Testis (tissue), 3 donors: Measurements from ENCODE around the gene FBXO5. TPM values are rescaled to one million over a fixed set of nuclear protein-coding genes. Genes with fewer than 3 reads are reported as not detected.

Experiments used
- DNase-seq: peaks from one replicate; pipeline ENCODE4 v3.0.0-alpha.2; 2019
- H3K27ac ChIP-seq, 2 donors: fragments of 200-600 bp; sonication (generic); one replicate each; pipeline ENCODE4 v1.5.1; 2019
- H3K27me3 ChIP-seq: fragments of 200-600 bp; sonication (generic); one replicate; pipeline ENCODE4 v1.5.1; 2019
- H3K36me3 ChIP-seq: fragments of 200-600 bp; sonication (generic); one replicate; pipeline ENCODE4 v1.5.1; 2017; ENCODE audit warnings: low read depth; ENCODE audit errors: missing control alignments
- H3K4me1 ChIP-seq: fragments of 200-600 bp; sonication (generic); one replicate; pipeline ENCODE4 v1.5.1; 2019
- H3K4me3 ChIP-seq, 2 donors: fragments of 200-600 bp; sonication (generic); one replicate each; pipeline ENCODE4 v1.5.1; 2017 to 2019
- H3K9me3 ChIP-seq: fragments of 200-600 bp; sonication (generic); one replicate; pipeline ENCODE4 v1.5.1; 2017
- POLR2A ChIP-seq: fragments of 450-650 bp; IDR thresholded peaks from one replicate; pipeline ENCODE4 v1.6.1; 2017; ENCODE audit warnings: antibody characterized with exemption, mild to moderate bottlenecking, moderate library complexity
- WGBS, 2 donors: methylation state at CpG; one replicate each; pipeline ENCODE4 v1.1.5; 2018; 5-methylcytosine and 5-hydroxymethylcytosine counted together
- intact Hi-C: fragments of 100-400 bp; cut with DNase I; formaldehyde crosslinking; loops from one replicate; pipeline ENCODE4 v1.15.1; 2023; ENCODE audit warnings: low total_unique reads
- polyA plus RNA-seq: library from polyadenylated mRNA; stranded (reverse); fragments of 350-450 nt; fragmentation: Illumina TruSeq; extraction: RNeasy Lipid Tissue Mini Kit (QIAGEN cat#74804); gene quantifications from one replicate; pipeline ENCODE4 v1.2.3, GENCODE V29; 2014; ENCODE audit warnings: low read depth, low replicate concordance; ENCODE audit not compliant: insufficient read depth
- total RNA-seq, 2 donors: library from RNA; depleted of rRNA; stranded (reverse); fragments of >200 nt; gene quantifications; one replicate each; pipeline ENCODE4 v1.2.3, GENCODE V29; 2016
- TF ChIP-seq, protein P1 (sequence below), 3 experiments: fragments of 450-650 bp in 2 of 3; fragments of 200-600 bp in 1 of 3; sonication (generic) in 1 of 3; IDR thresholded peaks; one replicate each; pipeline ENCODE4 v1.5.1; 2016 to 2019; ENCODE audit warnings: antibody characterized with exemption in 3 of 3, mild to moderate bottlenecking in 2 of 3, moderate library complexity in 1 of 3

FBXO5 gene
- total and polyA plus RNA-seq, 3 donors from 2014 or later: 6.0 to 8.3 (median 6.8) TPM

DNA sequence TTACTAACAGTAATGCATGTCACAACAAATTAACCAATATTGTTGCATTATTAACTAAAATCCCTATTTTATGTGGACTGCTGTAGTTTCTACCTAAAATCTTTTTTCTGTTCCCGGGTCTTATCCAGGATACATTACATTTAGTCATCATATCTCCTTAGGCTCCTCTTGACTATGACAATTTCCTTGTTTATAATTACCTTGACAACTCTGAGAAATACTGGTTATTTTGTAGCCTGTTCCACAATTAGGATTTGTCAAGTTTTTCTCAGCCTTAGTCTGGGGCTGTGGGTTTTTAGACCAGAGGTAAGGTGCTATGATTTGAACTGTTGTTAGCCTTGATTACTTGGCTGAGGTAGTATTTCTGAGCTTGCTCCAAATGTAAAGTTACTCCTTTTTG is 3.7 kb downstream of the FBXO5 start:
- intact Hi-C loops: no loop called here

DNA sequence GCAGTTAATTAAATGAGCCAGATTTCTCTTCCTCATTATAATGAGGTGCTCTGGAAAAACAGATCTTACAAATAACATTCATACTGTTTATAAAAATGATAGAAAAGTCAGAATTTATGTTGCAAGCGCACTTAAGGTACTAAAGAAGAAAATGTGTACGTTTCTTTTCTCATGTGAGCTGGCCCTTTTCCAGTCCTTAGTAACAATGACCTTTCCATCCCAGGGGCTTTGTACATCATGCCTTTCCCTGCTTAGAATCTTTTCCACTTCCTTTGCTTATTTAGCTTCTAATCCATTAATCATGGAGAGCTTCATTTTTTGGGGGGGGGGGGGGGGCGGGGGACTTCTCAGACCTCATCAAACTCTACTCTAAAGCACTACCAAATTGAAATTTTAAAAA is 4.8 kb downstream of the FBXO5 start:
- no peak for TF ChIP-seq POLR2A
- TF ChIP-seq, protein P1, sequence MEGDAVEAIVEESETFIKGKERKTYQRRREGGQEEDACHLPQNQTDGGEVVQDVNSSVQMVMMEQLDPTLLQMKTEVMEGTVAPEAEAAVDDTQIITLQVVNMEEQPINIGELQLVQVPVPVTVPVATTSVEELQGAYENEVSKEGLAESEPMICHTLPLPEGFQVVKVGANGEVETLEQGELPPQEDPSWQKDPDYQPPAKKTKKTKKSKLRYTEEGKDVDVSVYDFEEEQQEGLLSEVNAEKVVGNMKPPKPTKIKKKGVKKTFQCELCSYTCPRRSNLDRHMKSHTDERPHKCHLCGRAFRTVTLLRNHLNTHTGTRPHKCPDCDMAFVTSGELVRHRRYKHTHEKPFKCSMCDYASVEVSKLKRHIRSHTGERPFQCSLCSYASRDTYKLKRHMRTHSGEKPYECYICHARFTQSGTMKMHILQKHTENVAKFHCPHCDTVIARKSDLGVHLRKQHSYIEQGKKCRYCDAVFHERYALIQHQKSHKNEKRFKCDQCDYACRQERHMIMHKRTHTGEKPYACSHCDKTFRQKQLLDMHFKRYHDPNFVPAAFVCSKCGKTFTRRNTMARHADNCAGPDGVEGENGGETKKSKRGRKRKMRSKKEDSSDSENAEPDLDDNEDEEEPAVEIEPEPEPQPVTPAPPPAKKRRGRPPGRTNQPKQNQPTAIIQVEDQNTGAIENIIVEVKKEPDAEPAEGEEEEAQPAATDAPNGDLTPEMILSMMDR (IDR thresholded peaks at IDR 0.05): no peak
- intact Hi-C loops: no loop called here

More for the DNA sequence above, 3.7 kb downstream of the FBXO5 start:
- Histone ChIP-seq H3K4me3 (no peak overlapping the region), H3K9me3 (no peaks in the 10 kb centered on the region), H3K27ac (no peak overlapping the region), H3K27me3 (no peaks in the 10 kb centered on the region), H3K4me1 (peaks cover 12% of the 10 kb centered on the region), H3K36me3 (no peaks in the 10 kb centered on the region)
- 93% methylated on average over 1 of the region's 1 CpG for WGBS, 2 donors
- TF ChIP-seq POLR2A: no peak
- TF ChIP-seq, protein P1 (IDR thresholded peaks at IDR 0.05): no peak
- no peak for DNase-seq

DNA sequence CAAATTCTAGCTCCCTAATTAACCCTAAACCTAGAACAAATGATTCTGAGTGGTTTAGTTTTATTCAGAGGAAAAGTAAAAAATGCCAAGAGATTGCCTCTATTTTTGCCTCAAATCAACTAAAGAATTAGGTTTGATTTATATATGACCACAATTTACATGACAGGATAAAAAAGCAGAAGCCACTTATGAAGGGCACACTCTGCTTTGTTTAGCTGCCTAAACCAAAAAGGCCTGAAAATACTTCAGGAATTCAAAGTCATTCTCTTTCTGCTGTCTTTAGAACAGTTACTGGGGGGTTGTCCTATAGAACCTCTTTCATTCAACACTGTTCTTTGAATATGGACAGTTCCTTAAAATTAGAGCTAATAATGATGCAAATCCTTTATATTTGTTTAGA is 5.3 kb downstream of the FBXO5 start:
- no peak for DNase-seq
- Histone ChIP-seq H3K27me3 (no peaks in the 10 kb centered on the region), H3K36me3 (no peaks in the 10 kb centered on the region), H3K9me3 (no peaks in the 10 kb centered on the region), H3K27ac (no peak overlapping the region), H3K4me1 (peaks cover 10% of the 10 kb centered on the region), H3K4me3 (no peak overlapping the region)
- TF ChIP-seq, protein P1 (IDR thresholded peaks at IDR 0.05): no peak
- TF ChIP-seq POLR2A: no peak
- intact Hi-C loops: no loop called here

More for the DNA sequence above, 4.8 kb downstream of the FBXO5 start:
- H3K36me3 ChIP-seq: no peaks in the 10 kb centered on the region
- H3K27ac ChIP-seq: no peak overlapping the region
- DNase-seq: no peak
- no peaks in the 10 kb centered on the region for H3K27me3 ChIP-seq
- peaks cover 12% of the 10 kb centered on the region for H3K4me1 ChIP-seq
- H3K4me3 ChIP-seq: no peak overlapping the region
- WGBS, 2 donors: 69 to 85% methylated on average over 3 of the region's 3 CpGs
- no peaks in the 10 kb centered on the region for H3K9me3 ChIP-seq

DNA sequence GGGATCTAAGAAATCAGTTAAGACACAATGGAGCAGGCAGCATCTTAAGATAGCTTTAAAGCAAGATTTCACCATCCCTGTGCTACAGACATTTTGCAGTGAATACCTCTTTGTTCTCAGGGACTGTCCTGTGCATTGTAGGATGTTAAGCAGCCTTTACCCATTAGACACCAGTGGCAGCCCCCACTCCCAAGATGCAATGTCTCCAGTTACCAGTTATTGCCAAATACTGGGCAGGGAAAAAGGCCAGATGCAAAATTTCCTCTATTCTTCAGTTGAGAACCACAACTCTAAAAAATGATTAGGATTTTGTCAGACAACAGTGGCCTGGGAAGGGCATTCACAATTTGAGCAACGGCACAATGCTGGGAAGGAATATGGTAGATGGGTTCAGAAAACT is 6.1 kb downstream of the FBXO5 start:
- TF ChIP-seq POLR2A: no peak
- TF ChIP-seq, protein P1 (IDR thresholded peaks at IDR 0.05): no peak
- Histone ChIP-seq H3K4me1 (peaks cover 2% of the 10 kb centered on the region), H3K4me3 (no peak overlapping the region), H3K36me3 (no peaks in the 10 kb centered on the region), H3K9me3 (no peaks in the 10 kb centered on the region), H3K27ac (no peak overlapping the region), H3K27me3 (no peaks in the 10 kb centered on the region)
- DNase-seq: no peak
- 91 to 98% methylated on average over 1 of the region's 1 CpG for WGBS, 2 donors
- intact Hi-C loops: no loop called here

DNA sequence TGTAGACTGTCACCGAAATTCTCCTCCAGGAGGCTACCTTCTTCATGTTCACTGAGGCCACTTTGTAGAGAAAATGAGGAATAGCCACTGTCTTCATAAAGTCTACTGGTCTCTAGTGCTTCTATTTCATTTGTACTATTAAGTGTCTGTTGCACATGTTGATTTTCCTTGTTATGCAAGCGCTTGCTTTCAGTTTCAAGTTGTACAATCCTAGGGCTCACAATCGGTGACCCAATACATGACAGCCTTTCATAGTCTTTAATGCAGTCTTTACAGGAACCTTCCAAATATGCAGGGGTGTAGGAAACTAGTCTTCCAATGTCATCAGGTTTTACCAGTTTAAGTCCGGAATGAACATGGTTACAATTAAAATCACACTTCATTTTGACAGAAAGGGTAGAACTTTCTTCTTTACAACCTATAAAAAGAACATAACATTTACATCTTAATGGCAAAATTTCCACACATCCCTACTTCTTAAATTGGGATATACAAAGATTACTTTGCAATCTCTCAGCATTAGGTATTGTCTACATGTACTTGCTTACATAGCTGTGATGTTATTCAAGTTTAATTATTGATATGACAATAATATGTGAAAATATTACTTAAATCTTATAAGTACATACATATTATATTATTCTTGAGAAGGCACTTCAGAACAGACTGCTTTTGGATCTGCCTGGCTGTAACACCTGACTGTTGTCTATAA is 7.5 kb downstream of the FBXO5 start:
- TF ChIP-seq POLR2A: no peak
- TF ChIP-seq, protein P1 (IDR thresholded peaks at IDR 0.05): no peak
- Histone ChIP-seq H3K36me3 (no peaks in the 10 kb centered on the region), H3K9me3 (no peaks in the 10 kb centered on the region), H3K27me3 (no peaks in the 10 kb centered on the region), H3K27ac (no peak overlapping the region), H3K4me1 (no peaks in the 10 kb centered on the region), H3K4me3 (no peak overlapping the region)
- no peak for DNase-seq
- whole genome bisulfite sequencing, 2 donors: 83 to 90% methylated on average over 4 of the region's 4 CpGs
- intact Hi-C loops: no loop called here
